Measurements from ENCODE around the gene RNF144A. TPM values are rescaled to one million over a fixed set of nuclear protein-coding genes. Genes with fewer than 3 reads are reported as not detected.

The RNF144A gene
- total and polyA plus RNA-seq, 10 of the 15 experiments (the other 5 are each of a cell fraction or from before 2014, with no cell fraction given) = 0.02 to 12.1 (median 0.48) TPM; not detected in 1

DNA sequence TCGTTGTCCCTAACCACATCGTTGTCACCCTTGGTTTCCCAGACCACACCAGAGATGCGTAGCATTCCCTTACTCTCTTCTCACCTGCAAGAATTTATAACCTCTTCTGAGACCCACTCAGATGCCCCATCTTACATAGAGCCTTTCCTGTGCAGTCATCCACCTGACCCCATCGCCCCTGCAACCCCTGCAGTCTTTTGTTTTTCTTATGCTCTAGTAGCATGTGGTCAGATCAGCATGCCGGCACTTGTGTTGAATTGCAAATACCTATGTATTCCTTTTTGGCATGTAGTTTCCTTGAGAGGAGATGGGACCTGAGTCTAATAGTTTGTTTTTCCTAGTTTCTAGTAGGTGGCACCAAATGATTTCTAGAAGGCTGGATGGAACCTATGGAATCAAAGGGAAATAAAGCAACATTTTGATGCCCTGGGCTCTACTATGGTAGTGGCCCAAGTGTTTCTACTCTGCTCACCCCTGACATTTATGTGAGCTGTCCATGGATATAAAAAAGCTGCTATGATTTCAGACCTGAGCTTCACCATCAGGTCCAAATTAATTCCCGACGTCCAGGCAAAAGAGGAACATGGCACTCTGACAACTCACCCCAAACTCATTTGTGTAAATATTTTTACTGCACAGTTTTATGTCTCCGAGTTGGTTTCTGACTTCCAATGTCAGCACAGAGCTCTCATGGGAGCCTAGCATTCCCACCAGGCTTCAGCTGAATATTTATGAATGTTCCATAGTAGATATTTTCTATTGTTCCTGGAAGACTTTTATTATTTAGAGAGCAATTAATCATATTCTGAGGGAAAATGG lies 143.6 kb downstream of the RNF144A start:
- POLR2A ChIA-PET = interaction anchor here (0.7 kb wide), 1 partner anchor 936 kb away, joined by 3 read pairs; no protein-coding TSS in a partner anchor
- Histone ChIP-seq H2AFZ (ENCODE audit: control insufficient read depth, low read depth, low read length) (no peak overlapping the region), H3K9me3 (replicated peaks; ENCODE audit: control insufficient read depth, insufficient read depth, low read length) (no peaks in the 10 kb centered on the region; the same call in 2 of the 3 replicates), H3K4me2 (ENCODE audit: control insufficient read depth, insufficient read depth) (no peak overlapping the region), H4K20me1 (ENCODE audit: control insufficient read depth, insufficient read depth) (no peaks in the 10 kb centered on the region), H3K36me3 (ENCODE audit: control insufficient read depth in 2 of 2, insufficient read depth in 2 of 2, low read length in 1 of 2) (no peaks in the 10 kb centered on the region), H3K27me3 (replicated peaks in 1 of 2; ENCODE audit: control insufficient read depth in 2 of 2, insufficient read depth in 2 of 2, low read length in 1 of 2) (no peaks in the 10 kb centered on the region), H3K9ac (ENCODE audit: control insufficient read depth, insufficient read depth, low read length) (no peak overlapping the region), H3K4me3 (no peak overlapping the region), H3K27ac (ENCODE audit: control insufficient read depth, insufficient read depth) (no peak overlapping the region), H3K79me2 (ENCODE audit: control insufficient read depth, insufficient read depth, low read length) (no peaks in the 10 kb centered on the region), H3K4me1 (ENCODE audit: control insufficient read depth, insufficient read depth, low read length) (peaks cover 13% of the 10 kb centered on the region)
- FAIRE-seq = no peak
- no peak for TF ChIP-seq IKZF2 (IDR thresholded peaks at IDR 0.05)
- CTCF ChIA-PET = interaction anchor here (1.1 to 1.5 kb wide), 3 partner anchors 17 to 163 kb away, joined by 3 to 9 read pairs (median 3); no protein-coding TSS in a partner anchor
- 77% methylated on average over 8 of the region's 8 CpGs for WGBS (ENCODE audit: insufficient coverage, insufficient replicate concordance, low lambda C conversion rate, missing lambda C conversion rate)
- intact Hi-C loops (cut with micrococcal nuclease; ENCODE audit: unreplicated experiment) = no loop called here
- DNase-seq (ENCODE audit: low read depth, low spot score) = no peak
- ATAC-seq = no peak
- in situ Hi-C loops (cut with MboI) = no loop called here
- SMC1A ChIA-PET (ENCODE audit: uncharacterized antibody, unreplicated experiment) = interaction anchor here (0.6 to 1.5 kb wide), 4 partner anchors 9 to 1544 kb away, joined by 3 to 6 read pairs (median 4); no protein-coding TSS in a partner anchor
- BruUV-seq (replicated peaks) = no TSS peak
- RAD21 ChIA-PET (ENCODE audit: unreplicated experiment) = interaction anchor here (1.4 kb wide), 1 partner anchor 164 kb away, joined by 3 read pairs; no protein-coding TSS in a partner anchor

DNA sequence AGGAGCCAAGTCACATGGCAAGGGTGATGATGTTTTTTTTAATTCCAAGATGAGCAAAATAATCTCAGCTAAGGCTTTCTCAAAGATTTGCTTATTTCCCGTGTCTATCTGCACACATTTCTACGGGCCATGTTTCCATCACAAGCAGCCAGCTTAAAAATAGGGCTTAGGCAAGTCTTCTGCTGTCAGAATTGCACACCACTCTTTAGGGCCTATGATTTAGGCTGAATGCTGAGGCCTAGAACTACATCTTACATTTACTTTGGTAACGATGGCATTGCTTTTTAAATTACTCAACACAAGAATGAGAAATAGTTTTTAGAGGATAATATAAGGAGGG lies 144.2 kb downstream of the RNF144A start:
- Histone ChIP-seq H4K20me1 (ENCODE audit: control insufficient read depth, insufficient read depth) (no peaks in the 10 kb centered on the region), H3K36me3 (ENCODE audit: control insufficient read depth in 2 of 2, insufficient read depth in 2 of 2, low read length in 1 of 2) (no peaks in the 10 kb centered on the region), H3K4me3 (no peak overlapping the region), H3K4me1 (ENCODE audit: control insufficient read depth, insufficient read depth, low read length) (peaks cover 13% of the 10 kb centered on the region), H3K27ac (ENCODE audit: control insufficient read depth, insufficient read depth) (no peak overlapping the region), H3K4me2 (ENCODE audit: control insufficient read depth, insufficient read depth) (no peak overlapping the region), H3K79me2 (ENCODE audit: control insufficient read depth, insufficient read depth, low read length) (no peaks in the 10 kb centered on the region), H2AFZ (ENCODE audit: control insufficient read depth, low read depth, low read length) (no peak overlapping the region), H3K27me3 (replicated peaks in 1 of 2; ENCODE audit: control insufficient read depth in 2 of 2, insufficient read depth in 2 of 2, low read length in 1 of 2) (no peaks in the 10 kb centered on the region), H3K9me3 (replicated peaks; ENCODE audit: control insufficient read depth, insufficient read depth, low read length) (no peaks in the 10 kb centered on the region; the same call in 2 of the 3 replicates), H3K9ac (ENCODE audit: control insufficient read depth, insufficient read depth, low read length) (no peak overlapping the region)
- no TSS peak for BruUV-seq (replicated peaks)
- ChIA-PET POLR2A (no interaction called here), RAD21 (ENCODE audit: unreplicated experiment) (interaction anchor here (1.4 kb wide), 1 partner anchor 164 kb away, joined by 3 read pairs; no protein-coding TSS in a partner anchor), CTCF (interaction anchor here (1.1 to 1.5 kb wide), 3 partner anchors 17 to 164 kb away, joined by 3 to 9 read pairs (median 3); no protein-coding TSS in a partner anchor), SMC1A (ENCODE audit: uncharacterized antibody, unreplicated experiment) (interaction anchor here (0.6 to 1.4 kb wide), 4 partner anchors 8 to 1544 kb away, joined by 3 to 6 read pairs (median 3); no protein-coding TSS in a partner anchor)
- in situ Hi-C loops (cut with MboI) (no loop called here), intact Hi-C loops (cut with micrococcal nuclease; ENCODE audit: unreplicated experiment) (no loop called here)
- ATAC-seq = no peak
- WGBS (ENCODE audit: insufficient coverage, insufficient replicate concordance, low lambda C conversion rate, missing lambda C conversion rate) = 35% methylated on average over 3 of the region's 3 CpGs
- DNase-seq (ENCODE audit: low read depth, low spot score) = no peak
- TF ChIP-seq ZNF622 (IDR thresholded peaks at IDR 0.05) = no peak
- no peak for TF ChIP-seq REST (IDR thresholded peaks at IDR 0.05; ENCODE audit: low read depth, low read length)
- no peak for TF ChIP-seq STAT3 (IDR thresholded peaks at IDR 0.05; ENCODE audit: low read depth, low read length)
- TF ChIP-seq HDAC6 (IDR thresholded peaks at IDR 0.05; ENCODE audit: unreplicated experiment) = no peak
- TF ChIP-seq NRF1 (conservative IDR thresholded peaks at IDR 0.05; ENCODE audit: low read depth, low read length) = no peak
- TF ChIP-seq BCL11A (IDR thresholded peaks at IDR 0.05; ENCODE audit: low read depth, low read length) = no peak
- no peak for TF ChIP-seq POLR2A (IDR thresholded peaks at IDR 0.05; ENCODE audit: low read depth, low read length)
- no peak for TF ChIP-seq ZBED1 (IDR thresholded peaks at IDR 0.05; ENCODE audit: borderline replicate concordance)
- no peak for FAIRE-seq
